C4-2B (cell line): ENCODE results near the gene PGRMC1.
"Not testable (repeated sequence)": the region's sequence is repeated elsewhere in the genome, so short reads cannot be mapped to it uniquely, and the experiment has no call there.

Experiments used
- H3K27ac ChIP-seq: fragments of 450-650 bp; 2 replicates; pipeline ENCODE4 v1.5.1; 2017
- CTCF ChIP-seq: fragments of 450-650 bp; conservative IDR thresholded peaks from 2 replicates; pipeline ENCODE4 v1.5.1; 2017; ENCODE audit warnings: mild to moderate bottlenecking
- ZFX ChIP-seq: fragments of 450-650 bp; IDR thresholded peaks from 2 replicates; pipeline ENCODE4 v1.6.1; 2017

Gene PGRMC1

DNA sequence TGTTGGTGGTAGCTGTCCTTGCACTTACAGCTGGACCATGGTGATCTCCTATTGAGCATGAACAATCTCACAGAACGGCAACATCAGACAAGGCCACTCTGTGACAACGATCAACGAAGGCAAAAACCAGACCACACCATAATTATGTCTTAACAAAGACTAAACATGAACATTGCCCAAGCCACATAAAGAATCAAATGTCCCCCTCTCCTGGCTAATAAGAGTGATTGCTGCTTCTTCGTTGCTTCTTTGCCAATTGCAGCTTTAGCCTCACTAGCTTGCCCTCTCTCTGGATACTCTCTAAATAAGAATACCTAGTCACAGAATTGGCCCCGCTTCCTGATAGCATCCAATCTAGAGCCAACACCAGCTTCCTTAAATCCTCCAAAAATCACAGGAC, 41.5 kb upstream of the PGRMC1 start:
- TF ChIP-seq CTCF: peak; percentile 29
- no peak for TF ChIP-seq ZFX
- no peak overlapping the region for H3K27ac ChIP-seq

DNA sequence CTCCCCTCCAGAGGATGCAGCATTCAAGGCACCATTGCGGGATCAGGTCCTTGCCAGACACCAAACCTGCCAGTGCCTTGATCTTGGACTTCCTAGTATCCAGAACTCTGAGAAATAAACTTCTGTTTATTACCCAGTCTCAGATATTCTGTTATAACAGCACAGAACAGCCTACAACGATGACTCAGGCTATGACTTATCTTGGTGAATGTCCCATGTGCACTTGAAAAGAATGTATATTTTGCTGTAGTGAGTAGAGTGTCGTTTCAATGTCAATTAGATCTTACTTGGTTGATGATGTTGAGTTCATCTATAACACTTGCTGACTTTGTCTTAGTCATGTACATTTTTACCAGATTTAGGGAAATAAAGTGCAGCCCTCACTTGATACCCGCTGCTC, 34.5 kb upstream of the PGRMC1 start:
- no peak overlapping the region for H3K27ac ChIP-seq
- TF ChIP-seq ZFX (no peak), CTCF (no peak)

DNA sequence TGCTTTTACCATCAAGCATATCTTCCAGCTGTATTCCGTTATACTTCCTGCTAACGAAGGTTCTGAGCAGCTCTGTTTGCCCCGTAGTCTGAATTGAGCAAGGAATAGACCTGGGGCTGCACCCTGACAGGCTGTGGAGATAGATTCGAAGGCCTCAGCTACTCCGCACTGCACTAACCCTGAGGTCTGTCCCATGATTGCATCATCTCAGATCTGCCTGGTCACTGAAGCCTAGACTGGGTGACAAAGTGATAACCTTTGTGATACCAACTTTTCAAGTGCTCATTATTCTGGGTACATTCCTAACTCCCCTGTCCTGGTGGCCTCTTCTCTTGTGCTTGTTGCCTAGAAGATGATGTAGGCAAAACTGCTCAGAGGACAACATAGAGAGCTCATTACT, 29.9 kb upstream of the PGRMC1 start:
- H3K27ac ChIP-seq: no peak overlapping the region
- no peak for TF ChIP-seq ZFX
- TF ChIP-seq CTCF: no peak

GRCh38 chrX:119207483-119207882, 28.6 kb upstream of the PGRMC1 start:
- H3K27ac ChIP-seq: not testable (repeated sequence)

DNA sequence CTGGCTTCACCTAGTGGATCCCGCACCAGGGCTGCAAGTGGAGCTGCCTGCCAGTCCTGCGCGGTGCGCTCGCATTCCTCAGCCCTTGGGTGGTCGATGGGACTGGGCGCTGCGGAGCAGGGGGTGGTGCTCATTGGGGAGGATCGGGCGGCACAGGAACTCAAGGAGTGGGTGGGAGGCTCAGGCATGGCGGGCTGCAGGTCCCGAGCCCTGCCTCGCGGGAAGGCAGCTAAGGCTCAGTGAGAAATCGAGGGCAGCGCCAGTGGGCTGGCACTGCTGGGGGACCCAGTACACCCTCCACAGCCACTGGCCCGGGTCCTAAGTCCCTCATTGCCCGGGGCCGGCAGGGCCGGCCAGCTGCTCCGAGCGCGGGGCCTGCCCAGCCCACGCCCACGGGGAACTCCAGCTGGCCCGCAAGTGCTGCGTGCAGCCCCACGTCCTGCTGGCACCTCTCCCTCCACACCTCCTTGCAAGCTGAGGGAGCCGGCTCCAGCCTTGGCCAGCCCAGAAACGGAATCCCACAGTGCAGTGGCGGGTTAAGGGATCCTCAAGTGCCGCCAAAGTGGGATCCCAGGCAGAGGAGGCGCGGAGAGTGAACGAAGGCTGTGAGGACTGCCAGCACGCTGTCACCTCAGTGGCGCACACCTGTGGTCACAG, 27.6 kb upstream of the PGRMC1 start:
- TF ChIP-seq ZFX: no peak
- no peak for TF ChIP-seq CTCF

GRCh38 chrX:119210931-119211648, 25.0 kb upstream of the PGRMC1 start:
- H3K27ac ChIP-seq: not testable (repeated sequence)

More for the DNA sequence above, 27.6 kb upstream of the PGRMC1 start:
- H3K27ac ChIP-seq: no peak overlapping the region

DNA sequence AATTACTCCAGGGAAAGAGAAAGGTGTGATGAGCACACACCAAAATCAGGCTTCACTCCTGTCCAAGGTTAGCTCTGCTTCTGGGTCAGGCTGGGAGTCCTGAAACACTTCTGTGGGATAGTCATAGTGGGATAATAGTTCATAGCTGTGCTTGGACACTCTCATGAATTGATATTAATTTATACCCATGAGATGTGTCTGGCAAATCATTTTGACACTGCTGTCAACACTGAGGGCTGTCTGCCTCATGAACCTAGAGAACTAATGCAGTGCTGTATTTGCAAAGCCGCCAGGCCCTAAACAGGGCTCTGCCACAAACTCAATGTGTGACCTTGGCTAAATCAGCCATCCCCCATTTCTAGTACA, 24.5 kb upstream of the PGRMC1 start:
- no peak for TF ChIP-seq ZFX
- TF ChIP-seq CTCF: no peak
- H3K27ac ChIP-seq: no peak overlapping the region

DNA sequence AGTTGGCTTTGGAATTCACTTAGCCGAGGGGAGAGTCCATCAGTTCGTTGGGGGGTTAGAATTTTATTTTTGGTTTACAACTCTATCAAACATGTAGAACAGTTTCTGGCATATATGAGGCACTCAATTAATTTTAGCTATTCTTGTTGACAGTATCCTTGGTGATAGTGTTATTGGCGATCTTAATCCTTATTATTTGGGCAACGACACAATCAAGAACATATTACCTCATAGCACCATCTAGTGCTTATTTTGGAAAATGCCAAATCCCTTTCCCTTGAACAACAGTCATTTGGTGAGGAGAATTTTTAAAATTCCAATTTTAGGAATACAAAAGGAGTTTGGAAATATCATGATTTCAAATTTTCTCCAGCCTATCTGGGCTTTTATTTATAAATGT, 17.9 kb upstream of the PGRMC1 start:
- H3K27ac ChIP-seq: no peak overlapping the region
- peak; percentile 65 for TF ChIP-seq CTCF
- no peak for TF ChIP-seq ZFX
